GM12878 (cell line): ENCODE measurements around the gene ABCF3. TPM values are rescaled to one million over a fixed set of nuclear protein-coding genes. Genes with fewer than 3 reads are reported as not detected.

Experiments
- ATAC-seq: fragments of 200-7000 bp; cut with Tn5 transposase; 3 replicates; pipeline ENCODE4 v1.9.1; 2020; ENCODE audit warnings: mild to moderate bottlenecking, moderate library complexity
- BruUV-seq: library from RNA; stranded (reverse); fragments of 400-500 nt; replicated peaks from 2 replicates; lab custom pipeline; 2021; lab: Mats Ljungman, UMichigan
- CTCF ChIA-PET: fragments of 300-600 bp; sonication (Branson Sonifier 250); formaldehyde crosslinking; extraction: SDS; loops from one replicate; lab custom pipeline; 2021; ENCODE audit warnings: inconsistent platforms; lab: Yijun Ruan, JAX
- POLR2A ChIA-PET: fragments of 350-600 bp; formaldehyde crosslinking; extraction: SDS; loops from one replicate; lab custom pipeline; 2021; ENCODE audit warnings: inconsistent platforms; lab: Charles Lee
- RAD21 ChIA-PET: fragments of 300-600 bp; sonication (Branson Sonifier 250); formaldehyde crosslinking; loops from one replicate; lab custom pipeline; 2023; ENCODE audit warnings: antibody characterized with exemption; ENCODE audit not compliant: unreplicated experiment; lab: Charles Lee
- SMC1A ChIA-PET: fragments of 300-600 bp; sonication (Branson Sonifier 250); formaldehyde crosslinking; loops from one replicate; lab custom pipeline; 2023; ENCODE audit not compliant: unreplicated experiment, uncharacterized antibody; lab: Charles Lee
- DNase-seq: peaks from one replicate; pipeline ENCODE4 v3.0.0-alpha.2; 2011; ENCODE audit warnings: low read depth, low spot score
- FAIRE-seq: peaks from 3 replicates; lab custom pipeline; 2011; peaks lifted over from hg19 to GRCh38; lab: Jason Lieb, UNC
- H2AFZ ChIP-seq: 2 replicates; pipeline ENCODE4 v1.6.0; 2011; ENCODE audit warnings: low read depth, low read length, control low read depth; ENCODE audit not compliant: control insufficient read depth
- H3K27ac ChIP-seq: 2 replicates; pipeline ENCODE4 v1.5.1; 2011; ENCODE audit warnings: control low read depth; ENCODE audit not compliant: control insufficient read depth, insufficient read depth
- H3K27me3 ChIP-seq, 2 experiments: replicated peaks in 1 of 2; 2 replicates each; pipeline versions ENCODE4 v1.6.0 to v1.6.1; 2011; ENCODE audit warnings: low read length in 1 of 2; ENCODE audit not compliant: control insufficient read depth in 2 of 2, insufficient read depth in 2 of 2
- H3K36me3 ChIP-seq, 2 experiments: 2 replicates each; pipeline ENCODE4 v1.5.1; 2011; ENCODE audit warnings: low read length in 1 of 2; ENCODE audit not compliant: control insufficient read depth in 2 of 2, insufficient read depth in 2 of 2
- H3K4me1 ChIP-seq: 2 replicates; pipeline ENCODE4 v1.6.1; 2011; ENCODE audit warnings: mild to moderate bottlenecking, low read length, moderate library complexity, mixed read lengths; ENCODE audit not compliant: control insufficient read depth, insufficient read depth
- H3K4me2 ChIP-seq: 2 replicates; pipeline ENCODE4 v1.6.0; 2011; ENCODE audit warnings: control low read depth; ENCODE audit not compliant: control insufficient read depth, insufficient read depth
- H3K4me3 ChIP-seq: fragments of 200-600 bp; sonication (generic); 2 replicates; pipeline ENCODE4 v1.5.1; 2016
- H3K79me2 ChIP-seq: 2 replicates; pipeline ENCODE4 v1.6.0; 2011; ENCODE audit warnings: low read length; ENCODE audit not compliant: control insufficient read depth, insufficient read depth
- H3K9ac ChIP-seq: 2 replicates; pipeline ENCODE4 v1.8.0; 2011; ENCODE audit warnings: low read length, control low read depth, mixed read lengths; ENCODE audit not compliant: control insufficient read depth, insufficient read depth
- H3K9me3 ChIP-seq: replicated peaks from 3 replicates; pipeline ENCODE4 v1.5.1; 2011; ENCODE audit warnings: mild to moderate bottlenecking, low read length; ENCODE audit not compliant: control insufficient read depth, insufficient read depth
- H4K20me1 ChIP-seq: 2 replicates; pipeline ENCODE4 v1.6.0; 2011; ENCODE audit not compliant: control insufficient read depth, insufficient read depth
- BHLHE40 ChIP-seq, 2 experiments: fragments of 450-650 bp in 1 of 2; IDR thresholded peaks; 2 replicates each; pipeline ENCODE4 v1.6.1; 2011 to 2017; ENCODE audit warnings: low read depth in 2 of 2, borderline replicate concordance in 1 of 2, improper control_type of control experiment in 1 of 2, low read length in 1 of 2, mild to moderate bottlenecking in 1 of 2
- CBFB ChIP-seq: IDR thresholded peaks from 2 replicates; pipeline ENCODE4 v1.6.1; 2016; ENCODE audit warnings: antibody characterized with exemption, low read depth
- CHD2 ChIP-seq: IDR thresholded peaks from 2 replicates; pipeline ENCODE4 v1.6.1; 2011; ENCODE audit warnings: low read depth, low read length, improper control_type of control experiment, borderline replicate concordance
- EGR1 ChIP-seq, 2 experiments: IDR thresholded peaks; 1 replicate in 1 of 2; 2 replicates in 1 of 2; pipeline ENCODE4 v1.6.1; 2011 to 2012; ENCODE audit warnings: low read depth in 2 of 2, low read length in 2 of 2, borderline replicate concordance in 1 of 2, mild to moderate bottlenecking in 1 of 2, moderate library complexity in 1 of 2
- GABPA ChIP-seq: IDR thresholded peaks from 2 replicates; pipeline ENCODE4 v1.6.1; 2014; ENCODE audit warnings: antibody characterized with exemption, low read depth, mild to moderate bottlenecking, inconsistent platforms
- GATAD2B ChIP-seq: fragments of 450-650 bp; conservative IDR thresholded peaks from 2 replicates; pipeline ENCODE4 v1.6.1; 2017; ENCODE audit warnings: low read depth, mild to moderate bottlenecking, moderate library complexity
- MXI1 ChIP-seq: fragments of 150-350 bp; IDR thresholded peaks from 2 replicates; pipeline ENCODE4 v1.6.1; 2011; ENCODE audit warnings: low read depth, mild to moderate bottlenecking, inconsistent platforms, low read length, improper control_type of control experiment
- NR2C1 ChIP-seq: fragments of 450-650 bp; IDR thresholded peaks from 2 replicates; pipeline ENCODE4 v1.6.1; 2017; ENCODE audit warnings: antibody characterized with exemption, mild to moderate bottlenecking, moderate library complexity
- NR2F1 ChIP-seq: fragments of 450-650 bp; conservative IDR thresholded peaks from 2 replicates; pipeline ENCODE4 v1.6.1; 2017; ENCODE audit warnings: mild to moderate bottlenecking
- SMC3 ChIP-seq: IDR thresholded peaks from 2 replicates; pipeline ENCODE4 v1.6.1; 2011; ENCODE audit warnings: low read length, improper control_type of control experiment, borderline replicate concordance
- SP1 ChIP-seq: IDR thresholded peaks from one replicate; pipeline ENCODE4 v1.6.1; 2011; ENCODE audit warnings: low read depth, low read length
- SREBF1 ChIP-seq: IDR thresholded peaks from 2 replicates; pipeline ENCODE4 v1.6.1; 2012; ENCODE audit warnings: mild to moderate bottlenecking, low read length
- TAF1 ChIP-seq: IDR thresholded peaks from 2 replicates; pipeline ENCODE4 v1.6.1; 2011; ENCODE audit warnings: mild to moderate bottlenecking, low read depth, low read length, borderline replicate concordance
- TCF12 ChIP-seq: IDR thresholded peaks from 2 replicates; pipeline ENCODE4 v1.6.1; 2011; ENCODE audit warnings: low read depth, mild to moderate bottlenecking, low read length
- WRNIP1 ChIP-seq: IDR thresholded peaks from 2 replicates; pipeline ENCODE4 v1.6.1; 2011; ENCODE audit warnings: low read depth, low read length, improper control_type of control experiment, borderline replicate concordance
- WGBS: methylation state at CpG from one replicate; pipeline ENCODE4 v1.1.6; 2016; ENCODE audit warnings: low lambda C conversion rate; ENCODE audit not compliant: insufficient replicate concordance, insufficient coverage; ENCODE audit errors: missing lambda C conversion rate; 5-methylcytosine and 5-hydroxymethylcytosine counted together
- in situ Hi-C: fragments of 300-500 bp; cut with MboI; formaldehyde crosslinking; loops from 9 replicates; pipeline ENCODE4 v1.14.3; 2018; ENCODE audit warnings: mixed read lengths
- intact Hi-C: fragments of 100-400 bp; cut with micrococcal nuclease; formaldehyde crosslinking; loops from one replicate; pipeline ENCODE4 v1.14.2; 2022; ENCODE audit not compliant: unreplicated experiment
- polyA plus RNA-seq, 11 experiments: library from polyadenylated mRNA; depleted of rRNA in 4 of 11; unstranded in 6 of 11; stranded (reverse) in 5 of 11; fragments of >200 nt; fragmentation: Nextera tagmentation in 4 of 11; fragmentation: Illumina TruSeq in 1 of 11; extraction: Ambion mirVana in 4 of 11; extraction: Trizol in 1 of 11; gene quantifications; 1 replicate in 1 of 11; 2 replicates in 10 of 11; pipeline versions ENCODE4 v1.2.1 to v1.2.3, GENCODE V29; 2011 to 2016; ENCODE audit warnings: inconsistent platforms in 2 of 11, missing spikeins in 2 of 11, low read depth in 1 of 11
- total RNA-seq, 4 experiments: library from RNA; depleted of rRNA in 3 of 4; stranded (reverse); fragments of >200 nt in 3 of 4; fragmentation: Illumina TruSeq in 1 of 4; extraction: Trizol in 1 of 4; gene quantifications; 2 replicates each; pipeline versions ENCODE4 v1.2.1 to v1.2.3, GENCODE V29; 2013 to 2021
- TF ChIP-seq, protein P1 (sequence below): fragments of 450-650 bp; IDR thresholded peaks from 2 replicates; pipeline ENCODE4 v1.6.1; 2017; ENCODE audit warnings: mild to moderate bottlenecking, moderate library complexity
- TF ChIP-seq, protein P2 (sequence below): fragments of 450-650 bp; IDR thresholded peaks from 2 replicates; pipeline ENCODE4 v1.6.1; 2016; ENCODE audit warnings: mild to moderate bottlenecking

The ABCF3 gene
- total and polyA plus RNA-seq, 10 of the 15 experiments (the other 5 are each of a cell fraction or from before 2014, with no cell fraction given): 6.1 to 71.3 (median 46.9) TPM

DNA sequence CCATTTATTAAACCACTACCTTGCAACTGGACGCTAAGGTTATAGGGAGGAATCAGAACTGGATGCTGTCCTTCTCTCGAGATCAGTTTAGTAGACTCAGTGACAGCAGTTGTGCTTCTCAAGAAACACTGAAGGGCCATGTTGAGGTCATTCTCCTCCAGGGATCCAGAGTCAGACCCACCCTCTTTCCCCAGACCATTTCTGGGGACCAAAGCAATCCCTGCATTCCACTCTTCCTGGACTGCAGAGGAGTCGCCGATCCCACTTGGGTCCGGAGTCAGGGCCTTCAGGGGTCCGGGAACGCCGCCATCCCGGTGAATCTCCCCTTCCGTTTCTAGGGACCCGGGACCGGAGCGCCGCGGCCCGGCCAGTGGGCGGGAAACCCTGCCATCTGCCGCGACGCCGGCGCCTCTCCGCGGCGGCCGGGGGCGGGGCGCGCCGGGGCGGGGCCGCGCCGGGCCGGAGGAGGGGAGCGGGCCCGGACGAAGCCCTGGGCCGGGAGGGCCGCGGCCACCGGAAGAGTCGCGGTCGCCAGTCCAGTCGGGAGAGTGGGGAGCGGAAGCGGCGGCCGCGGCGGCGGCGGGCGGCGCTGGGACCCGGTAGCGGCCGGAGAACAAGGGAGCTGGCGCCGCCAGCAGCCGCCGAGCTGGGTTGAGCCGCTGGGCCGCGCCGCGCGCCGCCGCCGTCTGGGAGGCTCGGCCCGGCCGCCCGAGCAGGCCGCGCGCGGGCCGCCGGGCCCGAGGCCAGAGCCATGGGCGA lies 30.9 kb upstream of the ABCF3 start, which contains the start of gene DVL3:
TSS of gene DVL3 (plus strand) at position 493 of the 759 bp plus-strand sequence. CDS start at position 752, 259 bp downstream.
- no peaks in the 10 kb centered on the region for H3K36me3 ChIP-seq
- no peaks in the 10 kb centered on the region for H3K9me3 ChIP-seq
- H3K27me3 ChIP-seq: no peaks in the 10 kb centered on the region
- peak within 1 kb of the TSS; percentile 88 for H3K9ac ChIP-seq
- peak within 1 kb of the TSS; percentile 93 for H2AFZ ChIP-seq
- in situ Hi-C loops: no loop called here
- ChIA-PET SMC1A (interaction anchor here (0.7 to 1.4 kb wide), 4 partner anchors 22 to 91 kb away, joined by 3 to 4 read pairs (median 4); no protein-coding TSS in a partner anchor), POLR2A (interaction anchor here (0.9 to 2.4 kb wide), 3 partner anchors 20 to 31 kb away, joined by 3 to 6 read pairs (median 4); partner anchors contain the start of genes ABCF3 and EIF2B5), CTCF (interaction anchor here (0.9 to 1.6 kb wide), 3 partner anchors 9 to 32 kb away, joined by 3 to 7 read pairs (median 3); partner anchors contain the start of gene EIF2B5), RAD21 (interaction anchor here (0.7 to 2.2 kb wide), 6 partner anchors 9 to 31 kb away, joined by 3 to 10 read pairs (median 3); partner anchors contain the start of genes ABCF3, AP2M1 and EIF2B5)
- FAIRE-seq (no peak), ATAC-seq (peak; percentile 81), DNase-seq (no peak)
- H3K27ac ChIP-seq: peak within 1 kb of the TSS; percentile 35
- peak within 1 kb of the TSS; percentile 78 for H3K4me2 ChIP-seq
- H3K4me1 ChIP-seq: peaks cover 4% of the 10 kb centered on the region; the same call in 1 of the 2 replicates
- H4K20me1 ChIP-seq: no peaks in the 10 kb centered on the region
- WGBS: 3% methylated on average over 52 of the region's 84 CpGs
- intact Hi-C loops: loop anchor here (1.0 kb wide), 1 partner anchor 21 kb away; no protein-coding TSS in a partner anchor
- peaks cover 36% of the 10 kb centered on the region for H3K79me2 ChIP-seq
- peak within 1 kb of the TSS; percentile 82 for H3K4me3 ChIP-seq
- no TSS peak for BruUV-seq
- TF ChIP-seq GATAD2B (0 out of 2 replicates have a peak, but pooled peaks have one; percentile 50), MXI1 (0 out of 2 replicates have a peak, but pooled peaks have one; percentile 54), WRNIP1 (no peak), CBFB (no peak), NR2C1 (peak; percentile 21; the same call in 1 of the 2 replicates), SREBF1 (no peak), CHD2 (0 out of 2 replicates have a peak, but pooled peaks have one; percentile 22), NR2F1 (peak; percentile 38; the same call in 1 of the 2 replicates), SMC3 (no peak), TCF12 (0 out of 2 replicates have a peak, but pooled peaks have one; percentile 7), BHLHE40 (IDR thresholded peaks at IDR 0.05; ENCODE audit: borderline replicate concordance in 1 of 2, low read depth in 2 of 2, low read length in 1 of 2) (peak in 1 of 2 experiments; percentile 44; a peak in 2 of 4 replicates), GABPA (0 out of 2 replicates have a peak, but pooled peaks have one; percentile 29), SP1 (peak; percentile 41), TAF1 (0 out of 2 replicates have a peak, but pooled peaks have one; percentile 22), EGR1 (IDR thresholded peaks at IDR 0.05; ENCODE audit: borderline replicate concordance in 1 of 2, low read depth in 2 of 2, low read length in 2 of 2) (peak in 1 of 2 experiments; percentile 38; a peak in 1 of 3 replicates)
- TF ChIP-seq, protein P1, sequence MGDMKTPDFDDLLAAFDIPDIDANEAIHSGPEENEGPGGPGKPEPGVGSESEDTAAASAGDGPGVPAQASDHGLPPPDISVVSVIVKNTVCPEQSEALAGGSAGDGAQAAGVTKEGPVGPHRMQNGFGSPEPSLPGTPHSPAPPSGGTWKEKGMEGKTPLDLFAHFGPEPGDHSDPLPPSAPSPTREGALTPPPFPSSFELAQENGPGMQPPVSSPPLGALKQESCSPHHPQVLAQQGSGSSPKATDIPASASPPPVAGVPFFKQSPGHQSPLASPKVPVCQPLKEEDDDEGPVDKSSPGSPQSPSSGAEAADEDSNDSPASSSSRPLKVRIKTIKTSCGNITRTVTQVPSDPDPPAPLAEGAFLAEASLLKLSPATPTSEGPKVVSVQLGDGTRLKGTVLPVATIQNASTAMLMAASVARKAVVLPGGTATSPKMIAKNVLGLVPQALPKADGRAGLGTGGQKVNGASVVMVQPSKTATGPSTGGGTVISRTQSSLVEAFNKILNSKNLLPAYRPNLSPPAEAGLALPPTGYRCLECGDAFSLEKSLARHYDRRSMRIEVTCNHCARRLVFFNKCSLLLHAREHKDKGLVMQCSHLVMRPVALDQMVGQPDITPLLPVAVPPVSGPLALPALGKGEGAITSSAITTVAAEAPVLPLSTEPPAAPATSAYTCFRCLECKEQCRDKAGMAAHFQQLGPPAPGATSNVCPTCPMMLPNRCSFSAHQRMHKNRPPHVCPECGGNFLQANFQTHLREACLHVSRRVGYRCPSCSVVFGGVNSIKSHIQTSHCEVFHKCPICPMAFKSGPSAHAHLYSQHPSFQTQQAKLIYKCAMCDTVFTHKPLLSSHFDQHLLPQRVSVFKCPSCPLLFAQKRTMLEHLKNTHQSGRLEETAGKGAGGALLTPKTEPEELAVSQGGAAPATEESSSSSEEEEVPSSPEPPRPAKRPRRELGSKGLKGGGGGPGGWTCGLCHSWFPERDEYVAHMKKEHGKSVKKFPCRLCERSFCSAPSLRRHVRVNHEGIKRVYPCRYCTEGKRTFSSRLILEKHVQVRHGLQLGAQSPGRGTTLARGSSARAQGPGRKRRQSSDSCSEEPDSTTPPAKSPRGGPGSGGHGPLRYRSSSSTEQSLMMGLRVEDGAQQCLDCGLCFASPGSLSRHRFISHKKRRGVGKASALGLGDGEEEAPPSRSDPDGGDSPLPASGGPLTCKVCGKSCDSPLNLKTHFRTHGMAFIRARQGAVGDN: 0 out of 2 replicates have a peak, but pooled peaks have one; percentile 11
- TF ChIP-seq, protein P2, sequence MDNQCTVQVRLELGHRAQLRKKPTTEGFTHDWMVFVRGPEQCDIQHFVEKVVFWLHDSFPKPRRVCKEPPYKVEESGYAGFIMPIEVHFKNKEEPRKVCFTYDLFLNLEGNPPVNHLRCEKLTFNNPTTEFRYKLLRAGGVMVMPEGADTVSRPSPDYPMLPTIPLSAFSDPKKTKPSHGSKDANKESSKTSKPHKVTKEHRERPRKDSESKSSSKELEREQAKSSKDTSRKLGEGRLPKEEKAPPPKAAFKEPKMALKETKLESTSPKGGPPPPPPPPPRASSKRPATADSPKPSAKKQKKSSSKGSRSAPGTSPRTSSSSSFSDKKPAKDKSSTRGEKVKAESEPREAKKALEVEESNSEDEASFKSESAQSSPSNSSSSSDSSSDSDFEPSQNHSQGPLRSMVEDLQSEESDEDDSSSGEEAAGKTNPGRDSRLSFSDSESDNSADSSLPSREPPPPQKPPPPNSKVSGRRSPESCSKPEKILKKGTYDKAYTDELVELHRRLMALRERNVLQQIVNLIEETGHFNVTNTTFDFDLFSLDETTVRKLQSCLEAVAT: 0 out of 2 replicates have a peak, but pooled peaks have one; percentile 6
